ENCODE data around the gene ISY1. TPM values are rescaled to one million over a fixed set of nuclear protein-coding genes. Genes with fewer than 3 reads are reported as not detected.

ISY1 gene
- total and polyA plus RNA-seq, 2 of the 4 experiments (the other 2 are of a cell fraction), result 28.5 to 31.5 TPM

- H3K79me1 ChIP-seq (ENCODE audit: low read depth in 1 of 2, low read length in 2 of 2), result no peaks in the 10 kb centered on the region
- H3K27ac ChIP-seq (ENCODE audit: insufficient read depth, low read length), result no peak overlapping the region
- H3K18ac ChIP-seq (ENCODE audit: low read depth, low read length), result no peak overlapping the region
- intact Hi-C loops (cut with micrococcal nuclease) (no loop called here), in situ Hi-C loops (cut with MboI; ENCODE audit: low sequenced_read_pairs) (no loop called here), dilution Hi-C loops (cut with HindIII; ENCODE audit: low sequenced_read_pairs, unreplicated experiment) (no loop called here)
- H3K27me3 ChIP-seq (ENCODE audit: control insufficient read depth, insufficient read depth, low read length), result no peaks in the 10 kb centered on the region
- no peaks in the 10 kb centered on the region for H3K36me3 ChIP-seq (ENCODE audit: control insufficient read depth, insufficient read depth, low read length)
- no peak overlapping the region for H3K56ac ChIP-seq (ENCODE audit: extremely low read depth, insufficient read depth, low read length)
- no peak overlapping the region for H2BK5ac ChIP-seq (ENCODE audit: low read depth, low read length, poor library complexity, severe bottlenecking)
- no TSS peak for BruUV-seq (replicated peaks)
- H2BK15ac ChIP-seq (ENCODE audit: low read depth, low read length), result peak overlapping the region; percentile 31; the same call in 1 of the 3 replicates
- no peak overlapping the region for H4K5ac ChIP-seq (ENCODE audit: low read depth, low read length)
- H4K91ac ChIP-seq (ENCODE audit: insufficient read depth, low read depth, low read length), result no peak overlapping the region; the same call in 1 of the 2 replicates
- peaks cover 4% of the 10 kb centered on the region; the same call in 1 of the 2 replicates for H3K9me1 ChIP-seq (ENCODE audit: insufficient read depth, low read length)
- ATAC-seq (ENCODE audit: low read depth), result no peak
- TF ChIP-seq NFE2L2 (IDR thresholded peaks at IDR 0.05; ENCODE audit: low read depth, low read length), result no peak
- no peak for TF ChIP-seq RCOR1 (IDR thresholded peaks at IDR 0.05; ENCODE audit: insufficient replicate concordance, low read length)
- no peak for TF ChIP-seq SMC3 (IDR thresholded peaks at IDR 0.05; ENCODE audit: low read depth, low read length)
- no peak for TF ChIP-seq USF2 (IDR thresholded peaks at IDR 0.05; ENCODE audit: low read depth, low read length)
- TF ChIP-seq, protein P1, sequence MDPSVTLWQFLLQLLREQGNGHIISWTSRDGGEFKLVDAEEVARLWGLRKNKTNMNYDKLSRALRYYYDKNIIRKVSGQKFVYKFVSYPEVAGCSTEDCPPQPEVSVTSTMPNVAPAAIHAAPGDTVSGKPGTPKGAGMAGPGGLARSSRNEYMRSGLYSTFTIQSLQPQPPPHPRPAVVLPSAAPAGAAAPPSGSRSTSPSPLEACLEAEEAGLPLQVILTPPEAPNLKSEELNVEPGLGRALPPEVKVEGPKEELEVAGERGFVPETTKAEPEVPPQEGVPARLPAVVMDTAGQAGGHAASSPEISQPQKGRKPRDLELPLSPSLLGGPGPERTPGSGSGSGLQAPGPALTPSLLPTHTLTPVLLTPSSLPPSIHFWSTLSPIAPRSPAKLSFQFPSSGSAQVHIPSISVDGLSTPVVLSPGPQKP (IDR thresholded peaks at IDR 0.05; ENCODE audit: borderline replicate concordance, low read depth, low read length), result no peak
- TF ChIP-seq MAFK (IDR thresholded peaks at IDR 0.05; ENCODE audit: low read depth, low read length), result no peak
- no peak for TF ChIP-seq FOS (IDR thresholded peaks at IDR 0.05; ENCODE audit: low read depth, low read length)
- TF ChIP-seq BHLHE40 (IDR thresholded peaks at IDR 0.05; ENCODE audit: low read depth, low read length), result no peak
- no peak for TF ChIP-seq RAD21 (IDR thresholded peaks at IDR 0.05; ENCODE audit: low read length)
- TF ChIP-seq RFX5 (IDR thresholded peaks at IDR 0.05; ENCODE audit: low read depth, low read length), result no peak
- WGBS, 2 experiments (ENCODE audit: extremely low coverage in 2 of 2, insufficient read length in 1 of 2), result 54% methylated on average over 3 of the region's 8 CpGs; no CpG with 5 or more reads in 1 of the 2 experiments
- DNase-seq, result no peak
- no peak overlapping the region for H4K8ac ChIP-seq (ENCODE audit: low read depth in 2 of 2, low read length in 2 of 2)
- H2AK9ac ChIP-seq (replicated peaks; ENCODE audit: low read depth, low read length, poor library complexity), result peak overlapping the region; percentile 65
- H3K4me2 ChIP-seq (ENCODE audit: low read depth, low read length), result no peak overlapping the region
- H3K9me3 ChIP-seq (ENCODE audit: control insufficient read depth, insufficient read depth, low read length), result no peaks in the 10 kb centered on the region
- POLR2A ChIA-PET (ENCODE audit: unreplicated experiment), result no interaction called here
- peaks cover 2% of the 10 kb centered on the region; the same call in 1 of the 2 replicates for H3K4me1 ChIP-seq (ENCODE audit: control insufficient read depth, insufficient read depth, low read length)
- H3K14ac ChIP-seq (replicated peaks; ENCODE audit: low read depth, low read length), result no peak overlapping the region
- no peaks in the 10 kb centered on the region for H4K20me1 ChIP-seq (ENCODE audit: insufficient read depth, low read length)
- no peak overlapping the region for H2AFZ ChIP-seq (replicated peaks; ENCODE audit: low read length, poor library complexity)
- no peak overlapping the region for H3K4me3 ChIP-seq (ENCODE audit: insufficient read depth, low read depth, low read length)
- no peak overlapping the region for H3K9ac ChIP-seq (ENCODE audit: low read depth, low read length)
- CTCF ChIA-PET, result no interaction called here
- H2BK20ac ChIP-seq (ENCODE audit: low read depth, low read length), result 0 out of 2 replicates have a peak overlapping the region, but pooled peaks have one; percentile 29
- H3K4ac ChIP-seq (ENCODE audit: low read depth, low read length), result no peak overlapping the region
- no peak overlapping the region for H2BK120ac ChIP-seq (ENCODE audit: low read depth, low read length)
- no peak overlapping the region for H2AK5ac ChIP-seq (ENCODE audit: low read depth, low read length)
- H3K23ac ChIP-seq (ENCODE audit: low read depth, low read length), result no peak overlapping the region
These were observed 44.4 kb upstream of the ISY1 start for GRCh38 chr3:129205109-129205832.
